Measurements from ENCODE around the gene LSG1. TPM values are rescaled to one million over a fixed set of nuclear protein-coding genes. Genes with fewer than 3 reads are reported as not detected.

LSG1 gene
- polyA plus RNA-seq, 1 donor from 2014 or later = 35.5 TPM

DNA sequence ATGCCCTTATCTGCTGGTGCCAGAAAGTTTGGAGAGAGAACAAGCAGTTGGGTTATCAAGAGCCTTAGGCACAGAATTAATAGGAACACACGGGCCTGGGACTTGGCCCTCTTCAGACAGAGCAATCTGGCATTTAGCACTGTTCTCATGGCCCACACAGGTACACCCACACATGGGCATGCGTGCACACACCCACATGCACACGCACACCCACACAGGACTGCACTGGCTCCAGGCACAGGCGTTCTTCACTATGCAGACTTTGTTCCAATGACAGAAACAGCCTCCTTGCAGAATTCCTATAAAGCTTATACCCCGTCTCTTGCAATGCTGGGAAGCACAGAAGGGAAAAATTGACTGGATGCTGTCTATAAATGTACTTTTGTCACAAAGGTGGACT is 75.1 kb downstream of the LSG1 start:
- Histone ChIP-seq H3K27me3 (ENCODE audit: insufficient read depth, low read depth, low read length) (no peaks in the 10 kb centered on the region), H3F3A (ENCODE audit: insufficient read depth, low read length, poor library complexity, severe bottlenecking) (no peaks in the 10 kb centered on the region), H2AFZ (ENCODE audit: low read depth, low read length) (no peak overlapping the region), H3K79me2 (replicated peaks; ENCODE audit: insufficient read depth, low read length) (no peaks in the 10 kb centered on the region), H3K9me3 (ENCODE audit: low read length) (no peaks in the 10 kb centered on the region), H3K4me3 (ENCODE audit: low read length) (no peak overlapping the region), H3K4me2 (ENCODE audit: low read length) (no peak overlapping the region), H3K36me3 (ENCODE audit: insufficient read depth, low read length) (no peaks in the 10 kb centered on the region), H3K27ac (ENCODE audit: low read length) (no peak overlapping the region), H4K20me1 (ENCODE audit: insufficient read depth) (no peaks in the 10 kb centered on the region), H3K9me2 (ENCODE audit: insufficient read depth, low read length) (no peaks in the 10 kb centered on the region), H3K9ac (ENCODE audit: low read length) (no peak overlapping the region)
- no peak for TF ChIP-seq RAD21 (conservative IDR thresholded peaks at IDR 0.05)
- TF ChIP-seq EP300 (conservative IDR thresholded peaks at IDR 0.05; ENCODE audit: poor library complexity, severe bottlenecking) = no peak
- TF ChIP-seq TAF1 (IDR thresholded peaks at IDR 0.05; ENCODE audit: low read depth) = no peak
- TF ChIP-seq SMC3 (conservative IDR thresholded peaks at IDR 0.05; ENCODE audit: poor library complexity) = no peak
- TF ChIP-seq, protein P1, sequence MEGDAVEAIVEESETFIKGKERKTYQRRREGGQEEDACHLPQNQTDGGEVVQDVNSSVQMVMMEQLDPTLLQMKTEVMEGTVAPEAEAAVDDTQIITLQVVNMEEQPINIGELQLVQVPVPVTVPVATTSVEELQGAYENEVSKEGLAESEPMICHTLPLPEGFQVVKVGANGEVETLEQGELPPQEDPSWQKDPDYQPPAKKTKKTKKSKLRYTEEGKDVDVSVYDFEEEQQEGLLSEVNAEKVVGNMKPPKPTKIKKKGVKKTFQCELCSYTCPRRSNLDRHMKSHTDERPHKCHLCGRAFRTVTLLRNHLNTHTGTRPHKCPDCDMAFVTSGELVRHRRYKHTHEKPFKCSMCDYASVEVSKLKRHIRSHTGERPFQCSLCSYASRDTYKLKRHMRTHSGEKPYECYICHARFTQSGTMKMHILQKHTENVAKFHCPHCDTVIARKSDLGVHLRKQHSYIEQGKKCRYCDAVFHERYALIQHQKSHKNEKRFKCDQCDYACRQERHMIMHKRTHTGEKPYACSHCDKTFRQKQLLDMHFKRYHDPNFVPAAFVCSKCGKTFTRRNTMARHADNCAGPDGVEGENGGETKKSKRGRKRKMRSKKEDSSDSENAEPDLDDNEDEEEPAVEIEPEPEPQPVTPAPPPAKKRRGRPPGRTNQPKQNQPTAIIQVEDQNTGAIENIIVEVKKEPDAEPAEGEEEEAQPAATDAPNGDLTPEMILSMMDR (IDR thresholded peaks at IDR 0.05; ENCODE audit: poor library complexity, severe bottlenecking) = no peak
- no peak for TF ChIP-seq POLR2AphosphoS5 (IDR thresholded peaks at IDR 0.05)
- TF ChIP-seq EZH2 (IDR thresholded peaks at IDR 0.05; ENCODE audit: borderline replicate concordance, insufficient read depth, low read length, poor library complexity, severe bottlenecking) = no peak
- TF ChIP-seq, protein P2, sequence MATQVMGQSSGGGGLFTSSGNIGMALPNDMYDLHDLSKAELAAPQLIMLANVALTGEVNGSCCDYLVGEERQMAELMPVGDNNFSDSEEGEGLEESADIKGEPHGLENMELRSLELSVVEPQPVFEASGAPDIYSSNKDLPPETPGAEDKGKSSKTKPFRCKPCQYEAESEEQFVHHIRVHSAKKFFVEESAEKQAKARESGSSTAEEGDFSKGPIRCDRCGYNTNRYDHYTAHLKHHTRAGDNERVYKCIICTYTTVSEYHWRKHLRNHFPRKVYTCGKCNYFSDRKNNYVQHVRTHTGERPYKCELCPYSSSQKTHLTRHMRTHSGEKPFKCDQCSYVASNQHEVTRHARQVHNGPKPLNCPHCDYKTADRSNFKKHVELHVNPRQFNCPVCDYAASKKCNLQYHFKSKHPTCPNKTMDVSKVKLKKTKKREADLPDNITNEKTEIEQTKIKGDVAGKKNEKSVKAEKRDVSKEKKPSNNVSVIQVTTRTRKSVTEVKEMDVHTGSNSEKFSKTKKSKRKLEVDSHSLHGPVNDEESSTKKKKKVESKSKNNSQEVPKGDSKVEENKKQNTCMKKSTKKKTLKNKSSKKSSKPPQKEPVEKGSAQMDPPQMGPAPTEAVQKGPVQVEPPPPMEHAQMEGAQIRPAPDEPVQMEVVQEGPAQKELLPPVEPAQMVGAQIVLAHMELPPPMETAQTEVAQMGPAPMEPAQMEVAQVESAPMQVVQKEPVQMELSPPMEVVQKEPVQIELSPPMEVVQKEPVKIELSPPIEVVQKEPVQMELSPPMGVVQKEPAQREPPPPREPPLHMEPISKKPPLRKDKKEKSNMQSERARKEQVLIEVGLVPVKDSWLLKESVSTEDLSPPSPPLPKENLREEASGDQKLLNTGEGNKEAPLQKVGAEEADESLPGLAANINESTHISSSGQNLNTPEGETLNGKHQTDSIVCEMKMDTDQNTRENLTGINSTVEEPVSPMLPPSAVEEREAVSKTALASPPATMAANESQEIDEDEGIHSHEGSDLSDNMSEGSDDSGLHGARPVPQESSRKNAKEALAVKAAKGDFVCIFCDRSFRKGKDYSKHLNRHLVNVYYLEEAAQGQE (IDR thresholded peaks at IDR 0.05; ENCODE audit: borderline replicate concordance) = no peak
- no peak for TF ChIP-seq MXI1 (conservative IDR thresholded peaks at IDR 0.05; ENCODE audit: poor library complexity, severe bottlenecking)

DNA sequence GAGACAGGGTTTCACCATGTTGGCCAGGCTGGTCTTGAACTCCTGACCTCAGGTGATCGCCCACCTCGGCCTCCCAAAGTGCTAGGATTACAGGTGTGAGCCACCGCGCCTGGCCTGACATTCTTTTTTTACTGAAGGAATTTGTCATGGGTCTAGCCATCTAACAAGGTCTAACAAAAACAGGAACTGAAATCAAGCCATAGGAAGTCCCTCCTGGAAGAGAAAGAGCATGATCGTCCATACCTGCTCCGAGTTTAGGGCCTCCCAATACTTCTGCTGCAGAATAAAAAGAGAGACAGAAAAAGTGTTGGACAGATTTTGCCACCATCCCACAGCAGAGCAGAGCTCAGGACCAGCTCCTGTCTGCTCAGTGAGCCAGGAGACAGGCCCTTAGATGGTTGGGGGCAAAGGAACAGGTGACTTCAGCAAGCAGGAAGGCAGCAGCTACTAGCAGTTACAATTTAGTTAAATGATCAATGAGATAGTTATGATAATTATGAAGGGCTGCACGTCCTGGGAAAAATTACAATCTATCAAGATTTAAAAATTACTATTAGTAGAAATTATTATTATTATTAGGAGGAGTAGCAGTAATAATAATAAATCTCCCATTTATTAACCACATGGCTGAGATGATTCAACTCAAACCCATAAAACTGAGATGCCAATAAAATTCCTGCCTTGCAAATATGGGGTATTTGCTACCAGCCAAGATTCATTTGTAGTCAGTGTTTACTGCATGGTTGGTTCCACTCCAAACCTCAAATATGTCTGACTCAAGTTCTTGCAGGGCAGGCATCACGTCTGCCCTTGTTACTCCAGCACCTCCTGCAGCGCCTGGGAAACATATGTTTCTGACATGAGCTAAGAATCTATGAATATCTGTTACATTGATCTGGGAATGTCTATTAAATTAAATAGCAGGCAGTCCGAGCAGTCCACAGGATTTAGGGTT is 78.9 kb downstream of the LSG1 start:
- Histone ChIP-seq H3K27ac (ENCODE audit: low read length) (no peak overlapping the region), H3F3A (ENCODE audit: insufficient read depth, low read length, poor library complexity, severe bottlenecking) (no peaks in the 10 kb centered on the region), H3K36me3 (ENCODE audit: insufficient read depth, low read length) (no peaks in the 10 kb centered on the region), H3K9ac (ENCODE audit: low read length) (no peak overlapping the region), H4K20me1 (ENCODE audit: insufficient read depth) (no peaks in the 10 kb centered on the region), H3K79me2 (replicated peaks; ENCODE audit: insufficient read depth, low read length) (no peaks in the 10 kb centered on the region), H3K4me2 (ENCODE audit: low read length) (no peak overlapping the region), H3K27me3 (ENCODE audit: insufficient read depth, low read depth, low read length) (no peaks in the 10 kb centered on the region), H2AFZ (ENCODE audit: low read depth, low read length) (no peak overlapping the region), H3K9me2 (ENCODE audit: insufficient read depth, low read length) (no peaks in the 10 kb centered on the region), H3K9me3 (ENCODE audit: low read length) (no peaks in the 10 kb centered on the region), H3K4me3 (ENCODE audit: low read length) (no peak overlapping the region)
- TF ChIP-seq EZH2 (IDR thresholded peaks at IDR 0.05; ENCODE audit: borderline replicate concordance, insufficient read depth, low read length, poor library complexity, severe bottlenecking) (no peak), MXI1 (conservative IDR thresholded peaks at IDR 0.05; ENCODE audit: poor library complexity, severe bottlenecking) (no peak), TAF1 (IDR thresholded peaks at IDR 0.05; ENCODE audit: low read depth) (no peak), EP300 (conservative IDR thresholded peaks at IDR 0.05; ENCODE audit: poor library complexity, severe bottlenecking) (no peak), POLR2AphosphoS5 (IDR thresholded peaks at IDR 0.05) (no peak), RAD21 (conservative IDR thresholded peaks at IDR 0.05) (no peak), SMC3 (conservative IDR thresholded peaks at IDR 0.05; ENCODE audit: poor library complexity) (no peak)
- TF ChIP-seq, protein P1 (IDR thresholded peaks at IDR 0.05; ENCODE audit: poor library complexity, severe bottlenecking) = no peak
- TF ChIP-seq, protein P2 (IDR thresholded peaks at IDR 0.05; ENCODE audit: borderline replicate concordance) = no peak
